Activated CD4-positive, alpha-beta T cell treated with anti-CD3 and anti-CD28 coated beads, Interleukin-2, amount 50 U/mL, for 1 hour (primary cell): ENCODE data around the gene CCDC170.

Experiments used
- DNase-seq: peaks from one replicate; pipeline ENCODE4 v3.0.0-alpha.2; 2020

The CCDC170 gene

GRCh38 chr6:151546941-151547659 lies 53.3 kb downstream of the CCDC170 start:
- DNase-seq, result no peak

GRCh38 chr6:151548201-151548600 lies 54.4 kb downstream of the CCDC170 start:
- no peak for DNase-seq

GRCh38 chr6:151549790-151550189 lies 56.0 kb downstream of the CCDC170 start:
- no peak for DNase-seq

GRCh38 chr6:151550618-151551017 lies 56.8 kb downstream of the CCDC170 start:
- no peak for DNase-seq

GRCh38 chr6:151551223-151551857 lies 57.5 kb downstream of the CCDC170 start:
- DNase-seq, result no peak

- no peak for DNase-seq
These were observed 59.8 kb downstream of the CCDC170 start for GRCh38 chr6:151553416-151554165.

- DNase-seq, result no peak
These were observed 67.4 kb downstream of the CCDC170 start for GRCh38 chr6:151561238-151561637.

- DNase-seq, result no peak
These were observed 70.8 kb downstream of the CCDC170 start for GRCh38 chr6:151564654-151565053.

GRCh38 chr6:151565940-151566339 lies 72.1 kb downstream of the CCDC170 start:
- no peak for DNase-seq

GRCh38 chr6:151566557-151566956 lies 72.7 kb downstream of the CCDC170 start:
- no peak for DNase-seq

GRCh38 chr6:151576633-151577032 lies 82.8 kb downstream of the CCDC170 start:
- DNase-seq, result no peak

- no peak for DNase-seq
These were observed 83.4 kb downstream of the CCDC170 start for GRCh38 chr6:151577257-151577656.

GRCh38 chr6:151585741-151586140 lies 91.9 kb downstream of the CCDC170 start:
- no peak for DNase-seq

- DNase-seq, result no peak
These were observed 95.8 kb downstream of the CCDC170 start for GRCh38 chr6:151589667-151590066.

- DNase-seq, result no peak
These were observed 96.9 kb downstream of the CCDC170 start for GRCh38 chr6:151590742-151591141.

GRCh38 chr6:151592449-151593159 lies 98.8 kb downstream of the CCDC170 start:
- DNase-seq, result no peak

- DNase-seq, result no peak
These were observed 115.5 kb downstream of the CCDC170 start for GRCh38 chr6:151609146-151609902.

- DNase-seq, result no peak
These were observed 116.5 kb downstream of the CCDC170 start for GRCh38 chr6:151610326-151610725.

GRCh38 chr6:151614630-151615029 lies 120.8 kb downstream of the CCDC170 start:
- no peak for DNase-seq

- DNase-seq, result no peak
These were observed 122.3 kb downstream of the CCDC170 start for GRCh38 chr6:151616091-151616513.

- no peak for DNase-seq
These were observed 122.8 kb downstream of the CCDC170 start for GRCh38 chr6:151616600-151616999.

GRCh38 chr6:151617539-151617938 lies 123.7 kb downstream of the CCDC170 start:
- no peak for DNase-seq
